ENCODE measurements around the gene IDH3G.

- TF ChIP-seq CTCF (IDR thresholded peaks at IDR 0.05; ENCODE audit: low read depth, low read length, poor library complexity, severe bottlenecking) = no peak
- no peak for TF ChIP-seq EZH2phosphoT487 (IDR thresholded peaks at IDR 0.05; ENCODE audit: borderline replicate concordance, low read length)
Measured at GRCh38 chrX:153802513-153803045, 8.4 kb upstream of the IDH3G start.

Data from DOHH2 (cell line).